Cardiac fibroblast (primary cell): ENCODE measurements around the gene CCDC6.
"Not testable (repeated sequence)": the region's sequence is repeated elsewhere in the genome, so short reads cannot be mapped to it uniquely, and the experiment has no call there.

Experiments used
- DNase-seq, 2 donors: peaks; one replicate each; pipeline versions ENCODE4 v3.0.0 to v3.0.0-alpha.2; 2010; ENCODE audit warnings: low read depth in 2 of 2
- H3K4me3 ChIP-seq, 2 donors: replicated peaks in 1 of 2; 1 replicate in 1 of 2; 2 replicates in 1 of 2; pipeline ENCODE4 v1.5.1; 2011; ENCODE audit warnings: low read depth in 2 of 2, low read length in 2 of 2, mild to moderate bottlenecking in 2 of 2, moderate library complexity in 1 of 2
- CTCF ChIP-seq: IDR thresholded peaks from one replicate; pipeline ENCODE4 v1.5.1; 2011; ENCODE audit warnings: low read depth, mild to moderate bottlenecking, low read length, inconsistent platforms

Gene CCDC6

GRCh38 chr10:59885430-59886134, 20.8 kb downstream of the CCDC6 start:
- DNase-seq, result no peak
- TF ChIP-seq CTCF, result no peak
- no peak overlapping the region for H3K4me3 ChIP-seq

DNA sequence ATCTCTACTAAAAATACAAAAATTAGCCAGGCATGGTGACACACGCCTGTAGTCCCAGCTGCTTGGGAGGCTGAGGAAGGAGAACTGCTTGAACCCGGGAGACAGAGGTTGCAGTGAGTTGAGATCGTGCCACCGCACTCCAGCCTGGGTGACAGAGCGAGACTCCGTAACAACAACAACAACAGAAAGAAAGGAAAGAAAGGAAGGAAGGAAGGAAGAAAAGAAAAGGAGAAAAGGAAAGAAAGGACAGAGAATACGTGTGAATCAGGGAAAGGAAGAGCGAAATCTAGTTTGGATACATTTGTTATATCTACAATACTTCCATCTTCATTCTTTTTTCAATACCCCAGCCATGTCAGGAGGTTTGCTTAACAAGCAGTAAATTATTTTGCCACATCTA, 21.5 kb downstream of the CCDC6 start:
- not testable (repeated sequence) for H3K4me3 ChIP-seq

DNA sequence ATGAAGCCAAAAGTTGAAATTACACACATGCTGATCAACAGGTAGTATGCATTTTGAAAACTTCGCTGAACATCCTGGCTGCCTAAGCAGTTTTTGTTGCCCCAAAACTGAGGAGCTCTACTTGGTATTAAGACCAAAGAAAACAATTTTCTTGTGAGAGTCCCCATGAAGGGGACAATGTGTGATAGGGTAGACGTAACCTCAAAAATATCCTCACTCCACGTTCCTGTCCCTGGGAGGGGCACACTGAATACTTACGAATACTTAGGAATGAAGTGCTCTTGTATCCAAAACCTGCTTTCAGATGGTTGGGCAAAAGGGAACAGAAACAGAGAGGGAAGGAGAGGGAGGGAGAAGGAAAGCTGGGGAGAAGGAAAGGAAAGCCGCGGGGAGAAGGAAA, 24.7 kb downstream of the CCDC6 start:
- DNase-seq, result no peak
- no peak overlapping the region for H3K4me3 ChIP-seq
- no peak for TF ChIP-seq CTCF

More for the DNA sequence above, 21.5 kb downstream of the CCDC6 start:
- DNase-seq, result not testable (repeated sequence)

DNA sequence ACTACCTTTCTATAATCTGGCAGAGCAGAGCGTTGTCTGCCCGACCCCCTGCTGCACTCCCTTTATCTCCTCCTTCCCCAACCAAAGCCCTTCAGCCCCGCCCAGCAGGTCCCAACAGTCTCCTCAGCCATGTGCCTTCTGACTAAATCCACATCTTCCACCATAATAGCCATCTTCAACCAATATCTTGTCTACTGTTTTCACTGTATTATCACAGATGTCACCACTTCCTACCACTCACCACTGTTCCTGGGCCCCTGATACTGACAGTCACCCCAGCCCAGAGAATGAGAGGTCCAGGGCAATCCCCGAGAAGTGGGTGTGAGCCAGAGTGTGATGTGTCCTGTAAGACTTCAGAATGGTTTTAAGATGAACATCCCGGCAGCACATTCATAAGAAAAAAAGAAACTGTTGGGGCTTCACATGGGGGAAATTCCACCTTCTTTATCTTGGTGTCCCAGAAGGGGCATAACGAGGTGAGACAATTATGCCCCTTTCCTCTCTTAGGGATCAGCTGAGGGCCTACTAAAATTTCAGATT, 25.3 kb downstream of the CCDC6 start:
- H3K4me3 ChIP-seq, result no peak overlapping the region
- no peak for DNase-seq
- TF ChIP-seq CTCF, result no peak

GRCh38 chr10:59880019-59880717, 26.2 kb downstream of the CCDC6 start:
- no peak overlapping the region for H3K4me3 ChIP-seq
- DNase-seq, result no peak
- no peak for TF ChIP-seq CTCF

GRCh38 chr10:59879363-59879913, 26.9 kb downstream of the CCDC6 start:
- no peak for DNase-seq
- TF ChIP-seq CTCF, result no peak

DNA sequence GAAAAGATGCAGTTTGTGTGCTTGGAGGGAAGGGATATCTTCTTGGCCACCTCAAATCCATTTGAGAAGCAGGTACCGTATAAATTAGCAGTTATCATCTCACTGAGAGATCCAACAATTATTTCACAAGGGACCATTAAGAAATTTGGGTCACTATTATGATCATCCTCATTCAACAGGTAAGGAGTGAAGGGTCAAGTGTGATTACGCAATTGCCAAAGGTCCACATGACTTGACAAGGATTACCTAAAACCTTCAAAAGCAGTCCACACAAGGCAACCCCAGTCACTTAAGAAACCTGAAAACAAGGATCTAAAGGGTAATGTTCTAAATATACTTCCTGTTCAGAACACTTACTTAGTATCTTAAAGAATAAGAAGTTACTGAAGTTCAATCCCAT, 27.4 kb downstream of the CCDC6 start:
- no peak for TF ChIP-seq CTCF
- no peak overlapping the region for H3K4me3 ChIP-seq
- no peak for DNase-seq

More at GRCh38 chr10:59879363-59879913, 26.9 kb downstream of the CCDC6 start:
- H3K4me3 ChIP-seq, result no peak overlapping the region
